WERI-Rb-1 (cell line): ENCODE results near the gene GAA.

ENCODE experiments used
- DNase-seq: peaks from one replicate; pipeline ENCODE4 v3.0.0-alpha.2; 2020
- H3K27ac ChIP-seq: fragments of 250-450 bp; sonication (Bioruptor Pico); 2 replicates; pipeline ENCODE4 v1.5.1; 2020; ENCODE audit warnings: mild to moderate bottlenecking, moderate library complexity
- H3K27me3 ChIP-seq: fragments of 250-450 bp; sonication (Bioruptor Pico); 2 replicates; pipeline ENCODE4 v1.5.1; 2021; ENCODE audit warnings: mild to moderate bottlenecking, low read depth, moderate library complexity; ENCODE audit not compliant: insufficient read depth, severe bottlenecking
- H3K36me3 ChIP-seq: fragments of 250-450 bp; sonication (Bioruptor Pico); 2 replicates; pipeline ENCODE4 v1.5.1; 2020; ENCODE audit warnings: mild to moderate bottlenecking, moderate library complexity
- H3K4me3 ChIP-seq: 2 replicates; pipeline ENCODE4 v1.5.1; 2011; ENCODE audit warnings: low read depth, mild to moderate bottlenecking, control low read depth, low read length
- H3K9me3 ChIP-seq: fragments of 250-450 bp; sonication (Bioruptor Pico); 2 replicates; pipeline ENCODE4 v1.5.1; 2021; ENCODE audit warnings: mild to moderate bottlenecking, moderate library complexity; ENCODE audit not compliant: severe bottlenecking
- TF ChIP-seq, protein P1 (sequence below): IDR thresholded peaks from 2 replicates; pipeline ENCODE4 v1.5.1; 2011; ENCODE audit warnings: low read depth, mild to moderate bottlenecking, control low read depth, inconsistent platforms, low read length

Gene GAA

GRCh38 chr17:80107231-80108021 is 6.0 kb downstream of the GAA start:
- H3K4me3 ChIP-seq, result no peak overlapping the region
- no peak overlapping the region for H3K27ac ChIP-seq
- H3K9me3 ChIP-seq, result no peaks in the 10 kb centered on the region
- DNase-seq, result no peak
- peaks cover 44% of the 10 kb centered on the region for H3K36me3 ChIP-seq
- no peaks in the 10 kb centered on the region for H3K27me3 ChIP-seq
- TF ChIP-seq, protein P1, sequence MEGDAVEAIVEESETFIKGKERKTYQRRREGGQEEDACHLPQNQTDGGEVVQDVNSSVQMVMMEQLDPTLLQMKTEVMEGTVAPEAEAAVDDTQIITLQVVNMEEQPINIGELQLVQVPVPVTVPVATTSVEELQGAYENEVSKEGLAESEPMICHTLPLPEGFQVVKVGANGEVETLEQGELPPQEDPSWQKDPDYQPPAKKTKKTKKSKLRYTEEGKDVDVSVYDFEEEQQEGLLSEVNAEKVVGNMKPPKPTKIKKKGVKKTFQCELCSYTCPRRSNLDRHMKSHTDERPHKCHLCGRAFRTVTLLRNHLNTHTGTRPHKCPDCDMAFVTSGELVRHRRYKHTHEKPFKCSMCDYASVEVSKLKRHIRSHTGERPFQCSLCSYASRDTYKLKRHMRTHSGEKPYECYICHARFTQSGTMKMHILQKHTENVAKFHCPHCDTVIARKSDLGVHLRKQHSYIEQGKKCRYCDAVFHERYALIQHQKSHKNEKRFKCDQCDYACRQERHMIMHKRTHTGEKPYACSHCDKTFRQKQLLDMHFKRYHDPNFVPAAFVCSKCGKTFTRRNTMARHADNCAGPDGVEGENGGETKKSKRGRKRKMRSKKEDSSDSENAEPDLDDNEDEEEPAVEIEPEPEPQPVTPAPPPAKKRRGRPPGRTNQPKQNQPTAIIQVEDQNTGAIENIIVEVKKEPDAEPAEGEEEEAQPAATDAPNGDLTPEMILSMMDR, result no peak

- Histone ChIP-seq H3K9me3 (no peaks in the 10 kb centered on the region), H3K27ac (no peak overlapping the region), H3K4me3 (no peak overlapping the region), H3K27me3 (no peaks in the 10 kb centered on the region), H3K36me3 (peaks cover 46% of the 10 kb centered on the region)
- no peak for DNase-seq
- TF ChIP-seq, protein P1, result no peak
Observed at GRCh38 chr17:80108036-80108971, 6.9 kb downstream of the GAA start.

GRCh38 chr17:80109066-80109660 is 7.8 kb downstream of the GAA start:
- no peaks in the 10 kb centered on the region for H3K9me3 ChIP-seq
- TF ChIP-seq, protein P1, result no peak

DNA sequence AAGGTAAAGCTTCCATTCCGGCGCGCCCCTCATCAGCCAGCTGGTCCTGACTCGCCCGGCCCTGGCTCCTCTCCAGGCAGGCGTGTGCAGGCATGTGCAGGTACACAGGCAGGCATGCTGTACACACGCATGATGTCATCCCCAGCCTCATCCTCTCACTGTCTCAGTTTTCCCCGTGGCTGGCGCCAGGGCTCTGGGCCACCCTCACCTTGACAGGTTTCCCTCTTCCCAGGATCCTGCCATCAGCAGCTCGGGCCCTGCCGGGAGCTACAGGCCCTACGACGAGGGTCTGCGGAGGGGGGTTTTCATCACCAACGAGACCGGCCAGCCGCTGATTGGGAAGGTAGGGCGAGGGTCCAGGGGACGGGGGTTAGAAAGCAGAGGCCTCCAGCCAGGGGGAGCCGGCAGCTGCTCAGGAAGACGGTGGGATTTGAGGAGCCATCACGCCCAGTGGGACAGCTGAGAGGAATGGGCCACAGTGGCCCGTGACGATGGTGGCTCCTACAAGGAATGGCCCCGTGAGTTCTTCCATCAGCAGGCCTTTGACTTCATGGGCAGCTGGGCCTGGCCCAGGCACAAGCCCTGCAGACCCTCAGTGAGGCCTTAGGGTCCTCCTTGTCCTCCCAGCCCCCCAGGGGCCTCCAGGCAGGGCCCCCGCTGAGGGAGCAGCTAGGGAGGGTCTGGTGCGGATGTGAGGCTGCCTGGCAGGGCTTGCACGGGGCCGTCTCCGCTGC is 8.5 kb downstream of the GAA start:
- no peak overlapping the region for H3K4me3 ChIP-seq
- peaks cover 57% of the 10 kb centered on the region for H3K36me3 ChIP-seq
- H3K27ac ChIP-seq, result peak overlapping the region; percentile 58
- no peaks in the 10 kb centered on the region for H3K27me3 ChIP-seq
- TF ChIP-seq, protein P1, result no peak
- no peak for DNase-seq
- peaks cover 2% of the 10 kb centered on the region for H3K9me3 ChIP-seq

More at GRCh38 chr17:80109066-80109660, 7.8 kb downstream of the GAA start:
- Histone ChIP-seq H3K27ac (peak overlapping the region; percentile 58), H3K27me3 (no peaks in the 10 kb centered on the region), H3K4me3 (no peak overlapping the region), H3K36me3 (peaks cover 52% of the 10 kb centered on the region)
- DNase-seq, result no peak

DNA sequence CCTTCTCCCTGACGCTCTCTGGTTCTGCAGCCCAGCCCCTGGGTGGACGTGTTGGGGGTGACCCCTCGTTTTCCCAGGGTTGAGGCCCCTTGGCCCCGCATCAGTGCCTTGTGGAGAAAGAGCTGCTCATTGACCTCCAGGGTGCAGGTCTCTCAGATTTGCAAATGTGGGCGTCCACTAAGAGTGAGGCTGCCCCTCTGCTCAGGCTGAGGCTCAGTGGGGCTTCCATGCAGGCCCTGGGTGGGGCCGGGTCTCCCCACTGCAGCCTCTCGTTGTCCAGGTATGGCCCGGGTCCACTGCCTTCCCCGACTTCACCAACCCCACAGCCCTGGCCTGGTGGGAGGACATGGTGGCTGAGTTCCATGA is 9.0 kb downstream of the GAA start:
- TF ChIP-seq, protein P1, result no peak
- peak overlapping the region; percentile 58 for H3K27ac ChIP-seq
- H3K9me3 ChIP-seq, result peaks cover 6% of the 10 kb centered on the region
- peaks cover 62% of the 10 kb centered on the region for H3K36me3 ChIP-seq
- no peaks in the 10 kb centered on the region for H3K27me3 ChIP-seq
- no peak overlapping the region for H3K4me3 ChIP-seq
- DNase-seq, result no peak
